ENCODE data around the gene INTS14. TPM values are rescaled to one million over a fixed set of nuclear protein-coding genes. Genes with fewer than 3 reads are reported as not detected.
A peak's percentile ranks its signal among the peaks of the same experiment; 100 is the strongest.

INTS14 gene
- total and polyA plus RNA-seq, 9 of the 15 experiments (the other 6 are each of a cell fraction or from before 2014, with no cell fraction given): 30.5 to 92.4 (median 46.5) TPM

DNA sequence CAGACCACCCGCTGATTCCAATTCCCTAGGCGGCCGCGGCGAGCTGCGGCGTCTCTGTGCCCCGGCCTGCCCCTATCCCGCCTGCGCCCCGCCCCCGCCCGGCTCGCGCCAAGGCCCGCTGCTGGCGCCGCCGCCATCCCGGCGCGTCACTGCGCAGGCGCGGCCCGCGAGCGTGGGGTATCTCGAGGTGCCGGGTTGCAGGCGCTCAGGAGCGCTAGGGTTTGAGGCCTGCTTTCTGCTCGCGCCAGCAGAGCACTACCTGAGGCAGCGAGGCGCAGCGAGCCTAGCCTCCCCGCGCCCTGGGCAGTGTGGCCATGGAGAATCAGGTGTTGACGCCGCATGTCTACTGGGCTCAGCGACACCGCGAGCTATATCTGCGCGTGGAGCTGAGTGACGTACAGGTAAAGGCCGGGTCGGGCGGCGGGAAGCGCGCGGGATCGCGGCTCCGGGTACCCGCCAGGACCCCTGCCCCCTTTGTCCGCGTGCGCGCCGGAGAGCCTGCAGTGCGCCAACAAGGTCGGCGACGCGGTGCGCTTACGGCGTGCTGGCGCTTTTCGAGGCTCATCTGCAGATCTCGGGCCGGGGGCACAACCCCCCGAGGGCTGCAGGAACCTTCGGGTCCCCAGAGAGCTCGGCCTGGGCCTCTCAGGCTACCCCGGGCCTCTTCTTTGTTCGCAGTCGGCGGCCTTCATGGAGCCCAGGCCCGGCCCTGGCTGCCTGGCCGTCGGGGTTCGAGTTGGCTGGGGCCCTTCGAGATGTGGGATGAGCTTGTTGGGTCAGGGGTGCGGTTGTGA lies 80.4 kb downstream of the INTS14 start, which contains the start of gene HACD3 (continued):
- TF ChIP-seq, protein P1, sequence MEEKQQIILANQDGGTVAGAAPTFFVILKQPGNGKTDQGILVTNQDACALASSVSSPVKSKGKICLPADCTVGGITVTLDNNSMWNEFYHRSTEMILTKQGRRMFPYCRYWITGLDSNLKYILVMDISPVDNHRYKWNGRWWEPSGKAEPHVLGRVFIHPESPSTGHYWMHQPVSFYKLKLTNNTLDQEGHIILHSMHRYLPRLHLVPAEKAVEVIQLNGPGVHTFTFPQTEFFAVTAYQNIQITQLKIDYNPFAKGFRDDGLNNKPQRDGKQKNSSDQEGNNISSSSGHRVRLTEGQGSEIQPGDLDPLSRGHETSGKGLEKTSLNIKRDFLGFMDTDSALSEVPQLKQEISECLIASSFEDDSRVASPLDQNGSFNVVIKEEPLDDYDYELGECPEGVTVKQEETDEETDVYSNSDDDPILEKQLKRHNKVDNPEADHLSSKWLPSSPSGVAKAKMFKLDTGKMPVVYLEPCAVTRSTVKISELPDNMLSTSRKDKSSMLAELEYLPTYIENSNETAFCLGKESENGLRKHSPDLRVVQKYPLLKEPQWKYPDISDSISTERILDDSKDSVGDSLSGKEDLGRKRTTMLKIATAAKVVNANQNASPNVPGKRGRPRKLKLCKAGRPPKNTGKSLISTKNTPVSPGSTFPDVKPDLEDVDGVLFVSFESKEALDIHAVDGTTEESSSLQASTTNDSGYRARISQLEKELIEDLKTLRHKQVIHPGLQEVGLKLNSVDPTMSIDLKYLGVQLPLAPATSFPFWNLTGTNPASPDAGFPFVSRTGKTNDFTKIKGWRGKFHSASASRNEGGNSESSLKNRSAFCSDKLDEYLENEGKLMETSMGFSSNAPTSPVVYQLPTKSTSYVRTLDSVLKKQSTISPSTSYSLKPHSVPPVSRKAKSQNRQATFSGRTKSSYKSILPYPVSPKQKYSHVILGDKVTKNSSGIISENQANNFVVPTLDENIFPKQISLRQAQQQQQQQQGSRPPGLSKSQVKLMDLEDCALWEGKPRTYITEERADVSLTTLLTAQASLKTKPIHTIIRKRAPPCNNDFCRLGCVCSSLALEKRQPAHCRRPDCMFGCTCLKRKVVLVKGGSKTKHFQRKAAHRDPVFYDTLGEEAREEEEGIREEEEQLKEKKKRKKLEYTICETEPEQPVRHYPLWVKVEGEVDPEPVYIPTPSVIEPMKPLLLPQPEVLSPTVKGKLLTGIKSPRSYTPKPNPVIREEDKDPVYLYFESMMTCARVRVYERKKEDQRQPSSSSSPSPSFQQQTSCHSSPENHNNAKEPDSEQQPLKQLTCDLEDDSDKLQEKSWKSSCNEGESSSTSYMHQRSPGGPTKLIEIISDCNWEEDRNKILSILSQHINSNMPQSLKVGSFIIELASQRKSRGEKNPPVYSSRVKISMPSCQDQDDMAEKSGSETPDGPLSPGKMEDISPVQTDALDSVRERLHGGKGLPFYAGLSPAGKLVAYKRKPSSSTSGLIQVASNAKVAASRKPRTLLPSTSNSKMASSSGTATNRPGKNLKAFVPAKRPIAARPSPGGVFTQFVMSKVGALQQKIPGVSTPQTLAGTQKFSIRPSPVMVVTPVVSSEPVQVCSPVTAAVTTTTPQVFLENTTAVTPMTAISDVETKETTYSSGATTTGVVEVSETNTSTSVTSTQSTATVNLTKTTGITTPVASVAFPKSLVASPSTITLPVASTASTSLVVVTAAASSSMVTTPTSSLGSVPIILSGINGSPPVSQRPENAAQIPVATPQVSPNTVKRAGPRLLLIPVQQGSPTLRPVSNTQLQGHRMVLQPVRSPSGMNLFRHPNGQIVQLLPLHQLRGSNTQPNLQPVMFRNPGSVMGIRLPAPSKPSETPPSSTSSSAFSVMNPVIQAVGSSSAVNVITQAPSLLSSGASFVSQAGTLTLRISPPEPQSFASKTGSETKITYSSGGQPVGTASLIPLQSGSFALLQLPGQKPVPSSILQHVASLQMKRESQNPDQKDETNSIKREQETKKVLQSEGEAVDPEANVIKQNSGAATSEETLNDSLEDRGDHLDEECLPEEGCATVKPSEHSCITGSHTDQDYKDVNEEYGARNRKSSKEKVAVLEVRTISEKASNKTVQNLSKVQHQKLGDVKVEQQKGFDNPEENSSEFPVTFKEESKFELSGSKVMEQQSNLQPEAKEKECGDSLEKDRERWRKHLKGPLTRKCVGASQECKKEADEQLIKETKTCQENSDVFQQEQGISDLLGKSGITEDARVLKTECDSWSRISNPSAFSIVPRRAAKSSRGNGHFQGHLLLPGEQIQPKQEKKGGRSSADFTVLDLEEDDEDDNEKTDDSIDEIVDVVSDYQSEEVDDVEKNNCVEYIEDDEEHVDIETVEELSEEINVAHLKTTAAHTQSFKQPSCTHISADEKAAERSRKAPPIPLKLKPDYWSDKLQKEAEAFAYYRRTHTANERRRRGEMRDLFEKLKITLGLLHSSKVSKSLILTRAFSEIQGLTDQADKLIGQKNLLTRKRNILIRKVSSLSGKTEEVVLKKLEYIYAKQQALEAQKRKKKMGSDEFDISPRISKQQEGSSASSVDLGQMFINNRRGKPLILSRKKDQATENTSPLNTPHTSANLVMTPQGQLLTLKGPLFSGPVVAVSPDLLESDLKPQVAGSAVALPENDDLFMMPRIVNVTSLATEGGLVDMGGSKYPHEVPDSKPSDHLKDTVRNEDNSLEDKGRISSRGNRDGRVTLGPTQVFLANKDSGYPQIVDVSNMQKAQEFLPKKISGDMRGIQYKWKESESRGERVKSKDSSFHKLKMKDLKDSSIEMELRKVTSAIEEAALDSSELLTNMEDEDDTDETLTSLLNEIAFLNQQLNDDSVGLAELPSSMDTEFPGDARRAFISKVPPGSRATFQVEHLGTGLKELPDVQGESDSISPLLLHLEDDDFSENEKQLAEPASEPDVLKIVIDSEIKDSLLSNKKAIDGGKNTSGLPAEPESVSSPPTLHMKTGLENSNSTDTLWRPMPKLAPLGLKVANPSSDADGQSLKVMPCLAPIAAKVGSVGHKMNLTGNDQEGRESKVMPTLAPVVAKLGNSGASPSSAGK (IDR thresholded peaks at IDR 0.05): peak; percentile 95
- TF ChIP-seq FOXJ2 (tag; IDR thresholded peaks at IDR 0.05): no peak
- TF ChIP-seq TBP (optimal IDR thresholded peaks at IDR 0.05; ENCODE audit: low read depth, low read length): peak; percentile 71
- TF ChIP-seq ZKSCAN1 (IDR thresholded peaks at IDR 0.05; ENCODE audit: low read depth, low read length): no peak
- TF ChIP-seq BCL6 (CRISPR knock-in tag; IDR thresholded peaks at IDR 0.05): no peak
- peak; percentile 96 for TF ChIP-seq L3MBTL2 (IDR thresholded peaks at IDR 0.05)
- peak; percentile 85; the same call in 1 of the 2 replicates for TF ChIP-seq NR4A1 (CRISPR knock-in tag; IDR thresholded peaks at IDR 0.05)
- no peak for TF ChIP-seq NR4A1 (tag; IDR thresholded peaks at IDR 0.05)
- TF ChIP-seq WHSC1 (IDR thresholded peaks at IDR 0.05; ENCODE audit: low read length): no peak
- TF ChIP-seq, protein P2, sequence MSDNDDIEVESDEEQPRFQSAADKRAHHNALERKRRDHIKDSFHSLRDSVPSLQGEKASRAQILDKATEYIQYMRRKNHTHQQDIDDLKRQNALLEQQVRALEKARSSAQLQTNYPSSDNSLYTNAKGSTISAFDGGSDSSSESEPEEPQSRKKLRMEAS (CRISPR knock-in tag; IDR thresholded peaks at IDR 0.05): peak; percentile 82
- TF ChIP-seq, protein P3, sequence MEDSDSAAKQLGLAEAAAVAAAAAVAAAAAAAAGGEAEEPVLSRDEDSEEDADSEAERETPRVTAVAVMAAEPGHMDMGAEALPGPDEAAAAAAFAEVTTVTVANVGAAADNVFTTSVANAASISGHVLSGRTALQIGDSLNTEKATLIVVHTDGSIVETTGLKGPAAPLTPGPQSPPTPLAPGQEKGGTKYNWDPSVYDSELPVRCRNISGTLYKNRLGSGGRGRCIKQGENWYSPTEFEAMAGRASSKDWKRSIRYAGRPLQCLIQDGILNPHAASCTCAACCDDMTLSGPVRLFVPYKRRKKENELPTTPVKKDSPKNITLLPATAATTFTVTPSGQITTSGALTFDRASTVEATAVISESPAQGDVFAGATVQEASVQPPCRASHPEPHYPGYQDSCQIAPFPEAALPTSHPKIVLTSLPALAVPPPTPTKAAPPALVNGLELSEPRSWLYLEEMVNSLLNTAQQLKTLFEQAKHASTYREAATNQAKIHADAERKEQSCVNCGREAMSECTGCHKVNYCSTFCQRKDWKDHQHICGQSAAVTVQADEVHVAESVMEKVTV (CRISPR knock-in tag; IDR thresholded peaks at IDR 0.05): no peak
- no peak for TF ChIP-seq ZNF584 (CRISPR knock-in tag; IDR thresholded peaks at IDR 0.05; ENCODE audit: low read depth)
- TF ChIP-seq ZNF134 (CRISPR knock-in tag; conservative IDR thresholded peaks at IDR 0.05): no peak
- TF ChIP-seq SNRNP70 (optimal IDR thresholded peaks at IDR 0.05; ENCODE audit: low read depth, low read length): no peak
